WERI-Rb-1 (cell line): ENCODE data around the gene CCDC24.
A peak's percentile ranks its signal among the peaks of the same experiment; 100 is the strongest.

ENCODE experiments used
- DNase-seq: peaks from one replicate; pipeline ENCODE4 v3.0.0-alpha.2; 2020
- H3K27ac ChIP-seq: fragments of 250-450 bp; sonication (Bioruptor Pico); 2 replicates; pipeline ENCODE4 v1.5.1; 2020; ENCODE audit warnings: mild to moderate bottlenecking, moderate library complexity
- H3K27me3 ChIP-seq: fragments of 250-450 bp; sonication (Bioruptor Pico); 2 replicates; pipeline ENCODE4 v1.5.1; 2021; ENCODE audit warnings: mild to moderate bottlenecking, low read depth, moderate library complexity; ENCODE audit not compliant: insufficient read depth, severe bottlenecking
- H3K36me3 ChIP-seq: fragments of 250-450 bp; sonication (Bioruptor Pico); 2 replicates; pipeline ENCODE4 v1.5.1; 2020; ENCODE audit warnings: mild to moderate bottlenecking, moderate library complexity
- H3K4me3 ChIP-seq: 2 replicates; pipeline ENCODE4 v1.5.1; 2011; ENCODE audit warnings: low read depth, mild to moderate bottlenecking, control low read depth, low read length
- H3K9me3 ChIP-seq: fragments of 250-450 bp; sonication (Bioruptor Pico); 2 replicates; pipeline ENCODE4 v1.5.1; 2021; ENCODE audit warnings: mild to moderate bottlenecking, moderate library complexity; ENCODE audit not compliant: severe bottlenecking
- CTCF ChIP-seq: IDR thresholded peaks from 2 replicates; pipeline ENCODE4 v1.5.1; 2011; ENCODE audit warnings: low read depth, mild to moderate bottlenecking, control low read depth, inconsistent platforms, low read length

The CCDC24 gene

GRCh38 chr1:43991476-43992231 is at the start of gene CCDC24:
TSS of gene CCDC24 (plus strand) at chr1:43991599. CDS start at chr1:43991879, 280 bp downstream.
- Histone ChIP-seq H3K4me3 (peak within 1 kb of the TSS; percentile 69), H3K27ac (peak within 1 kb of the TSS; percentile 60)
- DNase-seq: peak; percentile 84

GRCh38 chr1:43942411-43942810 is 49.0 kb upstream of the CCDC24 start:
- DNase-seq: no peak
- Histone ChIP-seq H3K27ac (no peak overlapping the region), H3K36me3 (no peaks in the 10 kb centered on the region), H3K27me3 (no peaks in the 10 kb centered on the region), H3K9me3 (no peaks in the 10 kb centered on the region), H3K4me3 (no peak overlapping the region)
- no peak for TF ChIP-seq CTCF

More at GRCh38 chr1:43991476-43992231, at the start of gene CCDC24:
- Histone ChIP-seq H3K27me3 (no peaks in the 10 kb centered on the region), H3K9me3 (no peaks in the 10 kb centered on the region), H3K36me3 (peaks cover 9% of the 10 kb centered on the region; the same call in 1 of the 2 replicates)
- TF ChIP-seq CTCF: 0 out of 2 replicates have a peak, but pooled peaks have one; percentile 4

- TF ChIP-seq CTCF: no peak
- Histone ChIP-seq H3K4me3 (no peak overlapping the region), H3K27me3 (no peaks in the 10 kb centered on the region), H3K36me3 (peaks cover 4% of the 10 kb centered on the region), H3K27ac (no peak overlapping the region), H3K9me3 (no peaks in the 10 kb centered on the region)
- no peak for DNase-seq
Observed at GRCh38 chr1:43944860-43945259, 46.5 kb upstream of the CCDC24 start.

- peak overlapping the region; percentile 100 for H3K27ac ChIP-seq
- H3K27me3 ChIP-seq: no peaks in the 10 kb centered on the region
- H3K4me3 ChIP-seq: peak overlapping the region; percentile 66
- no peaks in the 10 kb centered on the region for H3K9me3 ChIP-seq
- H3K36me3 ChIP-seq: peaks cover 13% of the 10 kb centered on the region
- DNase-seq: no peak
- no peak for TF ChIP-seq CTCF
Observed at GRCh38 chr1:43945674-43946235, 45.6 kb upstream of the CCDC24 start.

- Histone ChIP-seq H3K9me3 (no peaks in the 10 kb centered on the region), H3K36me3 (peaks cover 14% of the 10 kb centered on the region), H3K27ac (peak within 1 kb of the TSS; percentile 100), H3K4me3 (peak within 1 kb of the TSS; percentile 66), H3K27me3 (no peaks in the 10 kb centered on the region)
- peak; percentile 85 for TF ChIP-seq CTCF
- DNase-seq: peak; percentile 97
Observed at GRCh38 chr1:43946236-43947060, 45.0 kb upstream of the CCDC24 start, which contains the start of gene IPO13. TSS of gene IPO13 (plus strand) at chr1:43946950. CDS start at chr1:43947601, 651 bp downstream.
